GM18873 (cell line): ENCODE results near the gene TNFAIP1.

Experiments
- ATAC-seq: cut with Tn5 transposase; IDR thresholded peaks from one replicate; pipeline ENCODE4 v1.9.1; 2021; ENCODE audit warnings: mild to moderate bottlenecking, moderate library complexity, moderate number of reproducible peaks; ENCODE audit not compliant: unreplicated experiment, low FRiP score

TNFAIP1 gene

GRCh38 chr17:28344011-28344410, 8.4 kb downstream of the TNFAIP1 start:
- no peak for ATAC-seq

DNA sequence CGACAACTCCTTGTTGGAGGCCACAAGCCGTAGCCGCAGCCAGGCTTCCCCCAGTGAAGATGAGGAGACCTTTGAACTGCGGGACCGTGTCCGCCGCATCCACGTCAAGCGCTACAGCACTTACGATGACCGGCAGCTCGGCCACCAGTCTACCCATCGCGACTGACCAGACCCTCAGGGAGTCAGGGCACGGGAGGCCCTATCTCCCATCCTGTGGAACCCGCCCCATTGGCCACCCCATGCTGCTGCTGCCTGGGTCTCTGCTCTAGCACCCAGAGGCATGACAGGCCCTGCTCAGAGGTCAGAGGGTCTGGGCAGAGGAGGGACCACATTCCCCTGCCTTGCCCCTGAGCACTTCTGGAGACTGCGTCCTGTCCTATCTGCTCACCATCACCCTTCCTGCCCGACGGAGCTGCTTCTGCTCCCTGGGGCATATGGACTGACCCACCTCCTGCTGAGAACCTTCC, 8.9 kb downstream of the TNFAIP1 start:
- no peak for ATAC-seq

DNA sequence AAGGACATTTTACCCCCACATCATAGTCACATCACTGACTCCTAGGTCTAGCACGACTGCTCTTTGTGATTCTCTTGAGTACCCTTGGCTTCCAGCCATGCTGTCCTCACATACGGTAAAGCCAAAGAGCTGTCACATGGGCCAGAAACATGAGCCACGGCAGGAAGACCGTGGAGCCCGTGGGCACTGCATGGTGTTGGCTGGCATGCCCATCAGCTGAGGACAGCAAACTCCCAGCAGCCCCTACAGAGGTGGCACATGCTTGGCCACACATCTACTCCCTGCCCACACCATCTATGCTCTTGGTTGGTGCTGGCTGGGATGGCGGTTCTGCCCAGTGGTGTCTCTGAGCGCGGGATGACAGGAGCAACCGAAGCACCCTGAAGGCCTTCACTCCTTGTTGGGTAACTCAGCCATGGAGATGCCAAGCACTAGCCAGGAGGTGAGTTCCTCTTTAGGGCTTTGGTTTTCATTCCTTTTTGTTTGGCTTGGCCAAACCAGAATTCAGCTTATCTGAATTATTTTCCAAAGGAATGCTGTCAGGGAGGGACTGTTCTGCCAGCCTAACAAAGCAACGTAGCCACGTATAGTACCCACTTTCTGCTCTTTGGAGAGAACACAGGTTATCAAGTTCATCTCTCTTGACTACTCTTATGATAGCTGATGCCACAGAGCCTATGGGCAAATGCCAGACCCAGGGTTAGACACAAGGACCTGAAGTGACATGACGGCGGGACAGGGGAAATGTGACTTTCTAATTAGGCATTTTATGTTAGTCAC, 10.0 kb downstream of the TNFAIP1 start:
- no peak for ATAC-seq

- no peak for ATAC-seq
These were observed 10.6 kb downstream of the TNFAIP1 start for GRCh38 chr17:28346199-28346580.

GRCh38 chr17:28346746-28347246, 11.2 kb downstream of the TNFAIP1 start:
- ATAC-seq: no peak

DNA sequence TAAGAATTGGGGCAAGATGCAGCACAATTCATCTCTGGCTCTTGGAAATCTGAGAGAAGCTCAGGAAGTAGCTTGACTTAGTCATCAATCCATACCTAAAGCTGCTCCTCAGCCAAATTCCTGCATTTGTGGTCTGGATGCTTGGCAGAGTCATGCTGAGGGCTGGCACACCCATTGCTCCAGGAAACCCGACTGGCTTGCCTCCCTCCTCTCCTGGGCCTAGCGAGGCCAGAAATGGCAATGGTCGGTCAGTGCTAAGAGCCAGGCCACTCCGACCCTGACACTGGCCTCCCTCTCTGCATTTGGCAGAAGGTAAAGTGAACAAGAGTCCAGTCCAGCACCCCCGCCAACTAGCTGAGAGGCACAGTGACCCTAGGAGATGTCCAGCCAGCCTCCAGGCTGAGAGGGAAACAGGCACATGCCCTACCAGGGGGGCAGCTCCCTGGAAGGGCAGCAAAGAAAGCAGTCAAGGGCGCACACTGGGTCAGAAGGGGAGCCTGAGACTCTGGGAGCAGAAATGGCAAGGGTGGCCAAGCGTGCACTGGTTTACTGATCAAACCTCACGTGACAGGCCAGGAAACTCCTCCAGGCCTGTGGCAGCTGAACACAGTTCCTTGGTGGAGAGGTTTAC, 11.8 kb downstream of the TNFAIP1 start:
- ATAC-seq: no peak

DNA sequence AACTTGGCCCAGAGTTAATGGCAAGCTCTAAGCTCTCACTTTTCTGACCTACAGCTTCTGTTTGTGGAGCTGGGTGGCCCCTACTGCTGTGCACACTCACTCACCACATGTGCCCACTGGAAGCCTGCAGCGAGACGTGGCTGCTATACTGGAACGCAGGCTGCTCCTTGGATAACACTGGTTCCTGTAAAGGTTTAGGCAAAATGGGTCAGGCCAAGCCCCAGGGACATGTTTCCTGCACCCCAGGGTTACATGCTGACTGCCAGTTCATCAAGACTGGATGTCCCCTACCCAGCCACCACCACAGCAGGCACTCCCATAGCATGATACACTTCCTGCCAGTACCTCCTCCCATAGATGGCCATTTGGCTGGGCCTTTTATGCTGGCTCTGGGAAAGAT, 13.4 kb downstream of the TNFAIP1 start:
- no peak for ATAC-seq

GRCh38 chr17:28350271-28350670, 14.7 kb downstream of the TNFAIP1 start:
- no peak for ATAC-seq

DNA sequence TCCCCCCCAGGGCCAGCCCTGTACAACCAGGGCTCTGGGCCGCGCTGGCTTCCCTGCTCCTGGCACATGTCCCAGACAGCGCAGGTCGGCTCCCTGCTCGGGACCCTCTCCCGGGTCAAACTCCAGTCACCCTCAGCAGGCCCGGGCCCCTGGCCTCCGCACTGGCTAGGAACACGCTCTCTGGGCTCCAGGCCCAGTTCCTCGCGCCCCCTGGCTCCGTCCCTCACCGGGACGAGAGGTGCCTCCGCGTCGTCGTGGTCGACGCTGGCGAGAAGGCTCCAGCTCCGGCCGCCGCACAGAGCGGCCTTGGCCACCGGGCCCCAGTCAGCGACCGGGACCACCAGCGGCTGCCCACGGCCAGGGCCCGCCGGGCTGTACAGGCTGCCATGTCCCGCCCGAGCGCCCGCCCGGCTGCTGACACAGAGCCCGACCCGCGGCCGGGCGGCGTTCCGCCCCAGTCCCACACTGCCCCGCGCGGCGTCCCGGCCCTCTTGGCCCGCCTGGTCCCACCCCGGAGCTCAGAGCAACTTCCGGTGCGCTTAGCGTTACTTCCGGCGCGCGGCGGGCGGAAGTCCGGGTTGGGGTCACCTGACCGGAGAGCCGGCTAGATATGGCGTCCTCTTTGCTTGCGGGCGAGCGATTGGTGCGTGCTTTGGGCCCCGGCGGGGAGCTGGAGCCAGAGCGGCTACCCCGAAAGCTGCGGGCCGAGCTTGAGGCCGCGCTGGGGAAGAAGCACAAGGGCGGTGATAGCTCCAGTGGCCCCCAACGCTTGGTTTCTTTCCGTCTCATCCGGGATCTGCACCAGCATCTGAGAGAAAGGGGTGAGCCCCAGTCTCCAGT, 21.7 kb downstream of the TNFAIP1 start, which contains the start of gene POLDIP2:
Gene POLDIP2 (minus strand): TSS at position 467 of the 840 bp plus-strand sequence. CDS start 79 bp downstream, at position 388.
- ATAC-seq: peak; percentile 76

- no peak for ATAC-seq
These were observed 22.3 kb downstream of the TNFAIP1 start for GRCh38 chr17:28357901-28358197.

DNA sequence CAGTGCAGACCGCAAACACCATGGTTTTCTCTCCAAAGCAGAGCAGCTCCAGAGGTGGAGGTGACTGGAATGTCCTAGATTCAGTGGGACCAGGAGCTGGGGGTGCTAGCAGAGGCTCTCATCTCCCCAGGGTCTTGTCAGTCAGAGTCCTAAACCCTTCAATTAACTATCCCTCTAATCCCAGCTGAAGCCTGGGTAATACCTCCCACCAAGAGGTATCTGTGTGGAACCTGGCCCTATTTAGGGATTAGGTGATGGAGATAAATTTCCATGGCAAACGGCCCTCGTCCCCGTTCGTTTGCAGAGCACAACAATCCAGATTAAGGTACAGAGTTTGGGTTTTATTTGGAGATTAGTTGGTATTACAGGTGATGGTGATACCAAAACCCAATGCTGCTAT, 27.6 kb downstream of the TNFAIP1 start:
- no peak for ATAC-seq

DNA sequence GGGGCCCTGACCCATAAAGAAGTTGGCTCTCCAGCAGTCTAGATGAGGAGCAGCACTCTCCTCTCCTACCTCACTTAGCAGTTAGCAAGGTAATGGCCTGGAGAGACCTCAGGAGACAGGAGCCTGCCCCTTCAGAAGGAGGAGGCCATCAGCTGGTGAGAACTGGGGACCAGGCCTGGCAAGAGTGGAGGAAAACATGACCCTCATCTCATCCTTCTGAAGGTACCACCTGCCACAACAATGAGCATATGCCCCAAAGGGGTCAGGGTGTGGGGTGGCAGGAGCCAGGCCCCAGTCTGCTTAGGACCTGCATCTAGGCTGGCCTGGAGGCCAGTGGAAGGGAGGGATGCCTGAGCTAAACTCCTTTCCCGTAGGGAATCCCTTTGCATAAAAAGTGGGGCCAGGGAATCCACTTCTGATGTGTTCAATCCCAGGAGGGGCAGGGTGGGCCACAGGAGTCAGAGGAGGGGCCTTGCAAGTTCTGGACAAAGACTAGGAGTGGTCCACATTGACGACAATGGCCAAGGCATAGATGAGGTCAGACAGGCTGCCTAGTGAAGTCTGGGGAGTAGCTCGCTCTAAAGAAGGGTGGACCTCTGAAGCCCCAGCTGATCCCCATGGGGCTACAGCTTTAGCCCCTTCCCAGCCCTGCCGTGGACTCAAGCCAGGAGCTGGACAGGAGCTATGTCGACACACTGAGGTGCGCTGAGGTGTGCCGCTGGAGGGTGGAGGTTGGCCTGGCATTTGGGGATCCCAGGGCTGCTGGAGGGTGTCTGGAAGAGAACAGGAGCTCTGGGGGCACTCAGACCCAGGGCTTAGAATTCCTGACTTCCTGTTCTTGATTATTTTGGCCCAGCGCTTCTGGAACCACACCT, 28.5 kb downstream of the TNFAIP1 start:
- ATAC-seq: no peak

GRCh38 chr17:28364665-28365363, 29.3 kb downstream of the TNFAIP1 start, which contains the start of gene SEBOX:
Gene SEBOX (minus strand): TSS chr17:28365199. CDS start chr17:28365151, 48 bp downstream.
- ATAC-seq: no peak

- ATAC-seq: no peak
These were observed 29.9 kb downstream of the TNFAIP1 start for GRCh38 chr17:28365487-28365886.

DNA sequence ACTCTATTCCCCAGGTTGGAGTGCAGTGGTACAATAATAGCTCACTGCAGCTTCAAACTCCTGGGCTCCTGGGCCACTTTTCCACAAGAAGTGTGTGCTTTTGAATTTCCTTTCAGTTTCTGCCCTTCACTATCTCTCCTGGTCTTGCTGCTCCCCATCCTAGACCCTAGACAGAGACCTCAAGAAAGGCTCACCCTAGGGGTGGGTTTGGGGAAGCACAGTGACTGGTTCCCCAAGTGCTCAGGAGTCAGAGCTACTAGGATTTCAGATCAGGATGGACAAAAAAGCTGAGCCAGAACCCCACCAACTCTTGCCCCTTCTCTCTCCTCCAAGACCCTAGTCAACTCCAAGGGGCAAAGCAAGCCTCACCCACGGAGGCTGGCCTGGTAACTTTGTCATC, 31.0 kb downstream of the TNFAIP1 start:
- ATAC-seq: no peak

DNA sequence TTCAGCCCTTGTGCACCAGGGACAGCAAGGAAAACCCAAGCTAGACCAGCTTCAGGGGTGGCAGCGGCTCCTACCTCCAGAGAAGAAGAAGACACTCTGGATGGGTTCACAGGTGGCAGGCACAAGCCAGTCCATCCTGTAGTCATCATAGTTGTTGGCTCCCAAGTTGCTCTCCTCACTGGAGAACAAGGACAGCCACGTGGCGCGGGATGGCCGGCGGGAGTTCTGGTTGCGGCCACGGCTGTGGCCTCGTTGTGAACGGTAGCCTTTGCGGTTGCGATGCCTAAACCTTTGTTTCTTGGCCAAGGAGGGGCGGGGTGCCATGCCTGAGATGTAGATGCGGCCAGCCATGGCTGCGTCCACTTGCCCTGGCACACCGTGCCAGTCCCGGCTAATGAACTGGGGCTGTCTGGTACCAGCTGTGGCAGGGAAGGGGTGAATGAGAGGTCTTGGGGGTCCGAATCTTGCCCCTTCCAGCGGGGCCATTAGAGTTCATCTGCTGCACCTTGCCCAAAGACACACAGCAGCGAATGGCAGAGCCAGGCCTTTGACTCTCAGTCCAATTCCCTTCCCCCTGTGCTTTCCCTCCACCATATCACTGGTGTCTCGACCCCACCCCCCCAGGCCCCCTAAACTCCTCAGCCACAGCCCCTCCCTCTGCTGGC, 32.2 kb downstream of the TNFAIP1 start:
- ATAC-seq: no peak

DNA sequence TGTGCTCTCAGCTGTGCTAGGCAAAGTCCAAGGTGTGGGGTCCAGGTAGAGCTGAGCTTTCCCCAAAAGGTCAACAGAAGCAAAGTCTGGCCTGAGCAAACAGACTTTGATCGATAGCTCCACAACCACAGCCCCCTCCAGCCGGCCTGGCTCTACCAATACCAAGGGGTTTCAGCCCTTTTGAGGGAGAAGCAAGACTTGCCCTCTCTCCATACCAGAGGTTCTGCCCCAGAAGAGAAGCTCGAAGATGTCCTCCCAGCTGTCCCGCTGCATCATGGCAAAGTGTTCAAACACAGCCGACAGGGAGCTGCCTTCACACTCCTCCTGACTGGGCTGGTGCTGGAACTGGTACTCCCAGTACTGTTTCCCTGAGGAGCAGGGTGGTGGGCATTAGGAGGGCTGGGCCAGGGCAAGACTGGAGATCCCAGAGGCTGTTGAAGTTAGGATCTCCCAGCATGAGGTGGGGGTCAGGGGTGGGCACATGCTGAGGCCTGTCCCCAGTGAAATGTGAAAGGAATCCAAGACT, 32.8 kb downstream of the TNFAIP1 start:
- ATAC-seq: no peak

DNA sequence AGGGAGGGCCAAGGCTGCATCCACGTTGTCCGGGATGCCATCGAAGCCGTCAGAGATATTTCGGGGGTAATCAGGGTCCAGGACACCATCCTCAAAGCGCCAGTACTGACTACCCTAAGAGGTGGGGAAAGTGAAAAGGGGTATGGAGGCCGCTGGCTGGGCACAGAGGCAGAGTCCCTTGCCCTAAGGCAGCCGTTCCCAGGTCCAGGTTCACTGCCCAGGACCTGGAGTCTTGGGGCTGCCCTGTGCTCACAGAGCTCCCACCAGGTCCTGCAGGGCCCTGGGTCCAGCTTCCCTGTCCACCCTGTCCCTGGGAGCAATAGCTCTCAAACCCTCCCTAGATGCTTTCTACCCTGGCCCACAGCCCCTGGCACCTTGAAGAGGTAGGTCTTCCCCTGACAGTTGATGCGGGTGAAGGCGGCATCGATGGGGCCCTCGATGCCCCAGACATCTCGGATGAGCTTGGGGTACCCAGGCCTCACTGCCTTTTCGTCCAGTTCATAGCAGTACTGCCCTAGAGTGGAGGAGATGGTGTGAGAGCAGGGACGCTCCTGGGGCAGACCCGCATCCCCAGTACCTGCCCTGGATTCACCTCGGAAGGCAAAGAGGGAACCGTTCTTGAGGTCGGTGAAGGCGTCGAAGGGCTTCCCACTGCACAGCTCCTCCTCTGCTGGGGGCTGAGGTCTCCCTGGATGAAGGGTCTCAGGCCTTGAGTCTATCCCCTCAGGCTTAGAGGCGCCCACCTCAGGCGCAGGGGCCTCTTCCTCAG, 33.5 kb downstream of the TNFAIP1 start:
- ATAC-seq: no peak
